K562 (cell line): ENCODE results near the gene SBNO1. TPM values are rescaled to one million over a fixed set of nuclear protein-coding genes. Genes with fewer than 3 reads are reported as not detected.

Experiments used
- ASH1L ChIP-seq: fragments of 450-650 bp; IDR thresholded peaks from 2 replicates; pipeline ENCODE4 v1.6.1; 2018; ENCODE audit warnings: borderline replicate concordance, mild to moderate bottlenecking, low read depth; ENCODE audit not compliant: partially characterized antibody
- BRD9 ChIP-seq: fragments of 450-650 bp; IDR thresholded peaks from 2 replicates; pipeline ENCODE4 v1.6.1; 2018; ENCODE audit warnings: low read depth; ENCODE audit not compliant: partially characterized antibody
- E4F1 ChIP-seq: fragments of 250-450 bp; sonication (Bioruptor Pico); IDR thresholded peaks from 2 replicates; pipeline ENCODE4 v1.5.0; 2021; ENCODE audit warnings: mild to moderate bottlenecking, borderline replicate concordance
- GTF2B ChIP-seq: IDR thresholded peaks from 2 replicates; pipeline ENCODE4 v1.6.1; 2011; ENCODE audit not compliant: insufficient read length; ENCODE audit errors: extremely low read depth
- SIN3B ChIP-seq: fragments of 450-650 bp; IDR thresholded peaks from 2 replicates; pipeline ENCODE4 v1.6.1; 2017; ENCODE audit warnings: low read depth, mild to moderate bottlenecking, moderate library complexity
- SMARCB1 ChIP-seq: IDR thresholded peaks from 2 replicates; pipeline ENCODE4 v1.6.1; 2011; ENCODE audit warnings: improper control_type of control experiment, low read depth; ENCODE audit not compliant: insufficient read length
- TGIF2 ChIP-seq: sonication (generic); formaldehyde crosslinking; IDR thresholded peaks from 2 replicates; pipeline ENCODE4 v1.8.1; 2022; ENCODE audit warnings: mild to moderate bottlenecking, missing genetic modification reagents, moderate library complexity
- THRAP3 ChIP-seq: fragments of 450-650 bp; IDR thresholded peaks from 2 replicates; pipeline ENCODE4 v1.6.1; 2016; ENCODE audit warnings: mild to moderate bottlenecking, inconsistent platforms, borderline replicate concordance
- ZC3H8 ChIP-seq: fragments of 450-650 bp; IDR thresholded peaks from 2 replicates; pipeline ENCODE4 v1.6.1; 2017
- ZFP30 ChIP-seq: fragments of 250-450 bp; sonication (Bioruptor Pico); IDR thresholded peaks from 2 replicates; pipeline ENCODE4 v1.8.0; 2022; ENCODE audit warnings: moderate library complexity, mild to moderate bottlenecking, inconsistent platforms, borderline replicate concordance
- ZMIZ1 ChIP-seq, 2 experiments: fragments of 150-350 bp in 1 of 2; IDR thresholded peaks; 2 replicates each; pipeline ENCODE4 v1.6.1; 2012 to 2016; ENCODE audit warnings: low read depth in 2 of 2, low read length in 2 of 2, mild to moderate bottlenecking in 1 of 2, moderate library complexity in 1 of 2
- ZNF551 ChIP-seq: fragments of 250-450 bp; sonication (Bioruptor Pico); IDR thresholded peaks from 2 replicates; pipeline ENCODE4 v1.5.0; 2021; ENCODE audit warnings: mild to moderate bottlenecking, moderate library complexity
- ZNF75A ChIP-seq: fragments of 450-650 bp; formaldehyde crosslinking; IDR thresholded peaks from 2 replicates; pipeline ENCODE4 v1.4.0; 2020; ENCODE audit warnings: mild to moderate bottlenecking
- polyA plus RNA-seq, 8 experiments: library from polyadenylated mRNA; depleted of rRNA in 4 of 8; stranded (reverse) in 5 of 8; unstranded in 3 of 8; fragments of >200 nt; fragmentation: Nextera tagmentation in 2 of 8; fragmentation: Illumina TruSeq in 1 of 8; extraction: Ambion mirVana in 2 of 8; extraction: Trizol in 1 of 8; gene quantifications; 2 replicates each; pipeline versions ENCODE4 v1.2.1 to v1.2.3, GENCODE V29; 2011 to 2014; ENCODE audit warnings: inconsistent platforms in 1 of 8, missing spikeins in 1 of 8
- total RNA-seq, 7 experiments: library from RNA; depleted of rRNA in 6 of 7; stranded (reverse); fragments of >200 nt in 6 of 7; fragmentation: Illumina TruSeq in 2 of 7; extraction: Trizol in 2 of 7; gene quantifications; 2 replicates each; pipeline versions ENCODE4 v1.2.1 to v1.2.3, GENCODE V29; 2011 to 2021; ENCODE audit warnings: low replicate concordance in 1 of 7
- TF ChIP-seq, protein P1 (sequence below): fragments of 250-450 bp; sonication (Bioruptor Pico); IDR thresholded peaks from 2 replicates; pipeline ENCODE4 v1.8.0; 2022; ENCODE audit warnings: inconsistent platforms, mild to moderate bottlenecking, moderate library complexity, borderline replicate concordance

The SBNO1 gene
- total and polyA plus RNA-seq, 9 of the 15 experiments (the other 6 are each of a cell fraction or from before 2014, with no cell fraction given), result 14.9 to 77.1 (median 35.9) TPM

- TF ChIP-seq ZMIZ1 (IDR thresholded peaks at IDR 0.05; ENCODE audit: low read depth in 2 of 2, low read length in 2 of 2) (no peak; a peak in 1 of 4 replicates), ZNF75A (CRISPR knock-in tag) (no peak; the same call in 1 of the 2 replicates), SIN3B (no peak), ASH1L (no peak), THRAP3 (peak; percentile 71; the same call in 1 of the 2 replicates), BRD9 (peak; percentile 95), SMARCB1 (no peak), ZFP30 (CRISPR knock-in tag) (no peak), ZNF551 (CRISPR knock-in tag) (no peak), TGIF2 (CRISPR knock-in tag) (no peak), GTF2B (no peak), E4F1 (CRISPR knock-in tag) (no peak), ZC3H8 (no peak)
- TF ChIP-seq, protein P1, sequence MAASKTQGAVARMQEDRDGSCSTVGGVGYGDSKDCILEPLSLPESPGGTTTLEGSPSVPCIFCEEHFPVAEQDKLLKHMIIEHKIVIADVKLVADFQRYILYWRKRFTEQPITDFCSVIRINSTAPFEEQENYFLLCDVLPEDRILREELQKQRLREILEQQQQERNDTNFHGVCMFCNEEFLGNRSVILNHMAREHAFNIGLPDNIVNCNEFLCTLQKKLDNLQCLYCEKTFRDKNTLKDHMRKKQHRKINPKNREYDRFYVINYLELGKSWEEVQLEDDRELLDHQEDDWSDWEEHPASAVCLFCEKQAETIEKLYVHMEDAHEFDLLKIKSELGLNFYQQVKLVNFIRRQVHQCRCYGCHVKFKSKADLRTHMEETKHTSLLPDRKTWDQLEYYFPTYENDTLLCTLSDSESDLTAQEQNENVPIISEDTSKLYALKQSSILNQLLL (CRISPR knock-in tag), result no peak
These were observed 624 bp upstream of the SBNO1 start (continued) for GRCh38 chr12:123365025-123365917.
